GM06990 (cell line): ENCODE measurements around the gene ZNF44.

Experiments used
- DNase-seq: peaks from one replicate; pipeline ENCODE4 v3.0.0-alpha.2; 2011; ENCODE audit not compliant: insufficient read length; ENCODE audit errors: extremely low read depth
- H3K27me3 ChIP-seq: replicated peaks from 2 replicates; pipeline ENCODE4 v1.6.0; 2011; ENCODE audit warnings: low read length; ENCODE audit not compliant: control insufficient read depth, insufficient read depth
- H3K36me3 ChIP-seq: 2 replicates; pipeline ENCODE4 v1.5.1; 2011; ENCODE audit warnings: low read length; ENCODE audit not compliant: control insufficient read depth, insufficient read depth
- H3K4me3 ChIP-seq: replicated peaks from 2 replicates; pipeline ENCODE4 v1.5.1; 2011; ENCODE audit warnings: low read depth, mild to moderate bottlenecking, control low read depth, low read length
- TF ChIP-seq, protein P1 (sequence below): IDR thresholded peaks from 2 replicates; pipeline ENCODE4 v1.5.1; 2011; ENCODE audit warnings: low read length, control low read depth, mild to moderate bottlenecking, inconsistent platforms; ENCODE audit not compliant: insufficient read depth, poor library complexity, severe bottlenecking

The ZNF44 gene

DNA sequence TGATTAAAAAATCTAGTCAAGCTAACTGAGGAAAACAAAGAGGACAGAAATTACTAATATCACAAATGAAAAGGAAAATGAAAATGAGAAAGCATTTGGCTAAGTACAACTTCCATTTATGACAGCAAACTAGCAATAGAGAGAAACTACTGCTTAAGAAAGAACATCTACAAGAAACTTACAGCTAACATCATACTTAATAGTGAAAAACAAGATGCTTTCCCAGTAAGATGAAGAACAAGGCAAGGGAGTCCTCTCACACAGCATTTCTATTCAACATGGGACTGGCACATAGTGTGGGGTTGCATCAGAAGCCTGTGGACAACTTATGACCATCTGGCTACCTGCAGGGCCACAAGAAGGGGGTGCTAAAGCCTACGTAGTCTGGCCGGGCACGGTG, 39.3 kb downstream of the ZNF44 start:
- TF ChIP-seq, protein P1, sequence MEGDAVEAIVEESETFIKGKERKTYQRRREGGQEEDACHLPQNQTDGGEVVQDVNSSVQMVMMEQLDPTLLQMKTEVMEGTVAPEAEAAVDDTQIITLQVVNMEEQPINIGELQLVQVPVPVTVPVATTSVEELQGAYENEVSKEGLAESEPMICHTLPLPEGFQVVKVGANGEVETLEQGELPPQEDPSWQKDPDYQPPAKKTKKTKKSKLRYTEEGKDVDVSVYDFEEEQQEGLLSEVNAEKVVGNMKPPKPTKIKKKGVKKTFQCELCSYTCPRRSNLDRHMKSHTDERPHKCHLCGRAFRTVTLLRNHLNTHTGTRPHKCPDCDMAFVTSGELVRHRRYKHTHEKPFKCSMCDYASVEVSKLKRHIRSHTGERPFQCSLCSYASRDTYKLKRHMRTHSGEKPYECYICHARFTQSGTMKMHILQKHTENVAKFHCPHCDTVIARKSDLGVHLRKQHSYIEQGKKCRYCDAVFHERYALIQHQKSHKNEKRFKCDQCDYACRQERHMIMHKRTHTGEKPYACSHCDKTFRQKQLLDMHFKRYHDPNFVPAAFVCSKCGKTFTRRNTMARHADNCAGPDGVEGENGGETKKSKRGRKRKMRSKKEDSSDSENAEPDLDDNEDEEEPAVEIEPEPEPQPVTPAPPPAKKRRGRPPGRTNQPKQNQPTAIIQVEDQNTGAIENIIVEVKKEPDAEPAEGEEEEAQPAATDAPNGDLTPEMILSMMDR = no peak
- Histone ChIP-seq H3K36me3 (no peaks in the 10 kb centered on the region), H3K27me3 (no peaks in the 10 kb centered on the region), H3K4me3 (no peak overlapping the region)
- no peak for DNase-seq

DNA sequence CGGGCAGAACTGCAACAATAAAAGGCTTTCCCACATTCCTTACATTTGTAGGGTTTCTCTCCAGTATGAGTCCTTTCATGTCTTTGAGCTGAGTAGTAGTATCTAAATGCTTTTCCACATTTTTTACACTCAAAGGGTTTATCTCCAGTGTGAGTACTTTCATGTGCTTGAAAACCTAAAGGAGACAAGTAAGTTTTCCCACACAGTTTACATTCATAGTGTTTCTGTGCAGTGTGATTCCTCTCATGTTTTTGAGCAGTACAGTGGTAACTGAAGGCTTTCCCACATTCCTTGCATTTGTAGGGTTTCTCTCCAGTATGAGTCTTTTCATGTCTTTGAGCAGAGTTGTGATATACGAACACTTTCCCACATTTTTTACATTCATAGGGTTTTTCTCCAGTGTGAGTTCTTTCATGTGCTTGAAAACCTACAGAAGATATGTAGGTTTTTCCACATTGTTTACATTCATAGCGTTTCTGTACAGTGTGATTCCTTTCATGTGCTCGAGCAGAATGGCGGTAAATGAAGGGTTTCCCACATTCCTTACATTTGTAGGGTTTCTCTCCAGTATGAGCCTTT, 47.0 kb downstream of the ZNF44 start:
- TF ChIP-seq, protein P1 = no peak
- Histone ChIP-seq H3K4me3 (no peak overlapping the region), H3K27me3 (no peaks in the 10 kb centered on the region), H3K36me3 (no peaks in the 10 kb centered on the region)
- no peak for DNase-seq

GRCh38 chr19:12244370-12244769, 50.3 kb downstream of the ZNF44 start:
- TF ChIP-seq, protein P1 = no peak
- no peak overlapping the region for H3K4me3 ChIP-seq
- H3K36me3 ChIP-seq = no peaks in the 10 kb centered on the region
- no peaks in the 10 kb centered on the region for H3K27me3 ChIP-seq
- no peak for DNase-seq

- DNase-seq = no peak
- Histone ChIP-seq H3K4me3 (no peak overlapping the region), H3K36me3 (no peaks in the 10 kb centered on the region), H3K27me3 (no peaks in the 10 kb centered on the region)
- TF ChIP-seq, protein P1 = no peak
Measured at GRCh38 chr19:12237143-12237839, 57.4 kb downstream of the ZNF44 start.

GRCh38 chr19:12232961-12233360, 61.7 kb downstream of the ZNF44 start:
- no peak for DNase-seq
- no peak overlapping the region for H3K4me3 ChIP-seq

More at GRCh38 chr19:12232961-12233360, 61.7 kb downstream of the ZNF44 start:
- TF ChIP-seq, protein P1 = no peak
- H3K27me3 ChIP-seq = no peaks in the 10 kb centered on the region
- H3K36me3 ChIP-seq = no peaks in the 10 kb centered on the region
